Measurements from ENCODE around the gene ALG12. TPM values are rescaled to one million over a fixed set of nuclear protein-coding genes. Genes with fewer than 3 reads are reported as not detected.

The ALG12 gene
- total and polyA plus RNA-seq, 2 of the 4 experiments (the other 2 are of a cell fraction): 7.2 to 10.9 TPM

- DNase-seq (no peak), ATAC-seq (ENCODE audit: low read depth) (no peak)
- Histone ChIP-seq H3K9me1 (ENCODE audit: insufficient read depth, low read length) (0 out of 2 replicates have a peak, but pooled peaks cover 5% of the 10 kb centered on the region), H3K27me3 (ENCODE audit: control insufficient read depth, insufficient read depth, low read length) (no peaks in the 10 kb centered on the region), H4K20me1 (ENCODE audit: insufficient read depth, low read length) (peaks cover 60% of the 10 kb centered on the region), H2AK9ac (replicated peaks; ENCODE audit: low read depth, low read length, poor library complexity) (no peak overlapping the region), H3K79me1 (ENCODE audit: low read depth in 1 of 2, low read length in 2 of 2) (peaks cover 23 to 65% of the 10 kb centered on the region in 2 experiments), H2AK5ac (ENCODE audit: low read depth, low read length) (no peak overlapping the region), H4K91ac (ENCODE audit: insufficient read depth, low read depth, low read length) (no peak overlapping the region), H3K9me3 (ENCODE audit: control insufficient read depth, insufficient read depth, low read length) (peaks cover 27% of the 10 kb centered on the region), H3K14ac (replicated peaks; ENCODE audit: low read depth, low read length) (no peak overlapping the region), H3K9ac (ENCODE audit: low read depth, low read length) (no peak overlapping the region), H3K18ac (ENCODE audit: low read depth, low read length) (no peak overlapping the region), H2BK5ac (ENCODE audit: low read depth, low read length, poor library complexity, severe bottlenecking) (no peak overlapping the region), H3K4me2 (ENCODE audit: low read depth, low read length) (no peak overlapping the region), H2BK20ac (ENCODE audit: low read depth, low read length) (no peak overlapping the region), H3K4me1 (ENCODE audit: control insufficient read depth, insufficient read depth, low read length) (no peaks in the 10 kb centered on the region), H2BK15ac (ENCODE audit: low read depth, low read length) (no peak overlapping the region), H2BK120ac (ENCODE audit: low read depth, low read length) (no peak overlapping the region), H3K56ac (ENCODE audit: extremely low read depth, insufficient read depth, low read length) (no peak overlapping the region), H3K4ac (ENCODE audit: low read depth, low read length) (no peak overlapping the region), H4K5ac (ENCODE audit: low read depth, low read length) (no peak overlapping the region), H4K8ac (ENCODE audit: low read depth in 2 of 2, low read length in 2 of 2) (no peak overlapping the region), H3K36me3 (ENCODE audit: control insufficient read depth, insufficient read depth, low read length) (peaks cover 20% of the 10 kb centered on the region), H3K4me3 (ENCODE audit: insufficient read depth, low read depth, low read length) (no peak overlapping the region), H3K23ac (ENCODE audit: low read depth, low read length) (no peak overlapping the region), H2AFZ (replicated peaks; ENCODE audit: low read length, poor library complexity) (no peak overlapping the region), H3K27ac (ENCODE audit: insufficient read depth, low read length) (no peak overlapping the region)
- POLR2A ChIA-PET (ENCODE audit: unreplicated experiment): no interaction called here
- in situ Hi-C loops (cut with MboI; ENCODE audit: low sequenced_read_pairs) (loop anchor here (10.0 kb wide), 1 partner anchor 45 kb away; the partner anchor contains the start of genes ALG12 and CRELD2), intact Hi-C loops (cut with micrococcal nuclease) (no loop called here), dilution Hi-C loops (cut with HindIII; ENCODE audit: low sequenced_read_pairs, unreplicated experiment) (no loop called here)
- WGBS, 2 experiments (ENCODE audit: extremely low coverage in 2 of 2, insufficient read length in 1 of 2): 100% methylated on average over 1 of the region's 14 CpGs; no CpG with 5 or more reads in 1 of the 2 experiments
- BruUV-seq (replicated peaks): no TSS peak
- CTCF ChIA-PET: interaction anchor here (0.6 kb wide), 1 partner anchor 467 kb away, joined by 3 read pairs; no protein-coding TSS in a partner anchor
- no peak for TF ChIP-seq NFE2L2 (IDR thresholded peaks at IDR 0.05; ENCODE audit: low read depth, low read length)
- no peak for TF ChIP-seq RFX5 (IDR thresholded peaks at IDR 0.05; ENCODE audit: low read depth, low read length)
- TF ChIP-seq CHD1 (IDR thresholded peaks at IDR 0.05; ENCODE audit: low read depth, low read length): no peak
- TF ChIP-seq MXI1 (IDR thresholded peaks at IDR 0.05; ENCODE audit: borderline replicate concordance, low read depth, low read length): no peak
- TF ChIP-seq POLR2A (IDR thresholded peaks at IDR 0.05; ENCODE audit: low read depth, low read length): no peak
- no peak for TF ChIP-seq RAD21 (IDR thresholded peaks at IDR 0.05; ENCODE audit: low read length)
- no peak for TF ChIP-seq SMC3 (IDR thresholded peaks at IDR 0.05; ENCODE audit: low read depth, low read length)
- no peak for TF ChIP-seq ELK1 (IDR thresholded peaks at IDR 0.05; ENCODE audit: borderline replicate concordance, low read depth, low read length)
- TF ChIP-seq FOS (IDR thresholded peaks at IDR 0.05; ENCODE audit: low read depth, low read length): no peak
- no peak for TF ChIP-seq MAFK (IDR thresholded peaks at IDR 0.05; ENCODE audit: low read depth, low read length)
- TF ChIP-seq MAZ (IDR thresholded peaks at IDR 0.05; ENCODE audit: borderline replicate concordance, low read depth, low read length): no peak
- no peak for TF ChIP-seq BHLHE40 (IDR thresholded peaks at IDR 0.05; ENCODE audit: low read depth, low read length)
- TF ChIP-seq, protein P1, sequence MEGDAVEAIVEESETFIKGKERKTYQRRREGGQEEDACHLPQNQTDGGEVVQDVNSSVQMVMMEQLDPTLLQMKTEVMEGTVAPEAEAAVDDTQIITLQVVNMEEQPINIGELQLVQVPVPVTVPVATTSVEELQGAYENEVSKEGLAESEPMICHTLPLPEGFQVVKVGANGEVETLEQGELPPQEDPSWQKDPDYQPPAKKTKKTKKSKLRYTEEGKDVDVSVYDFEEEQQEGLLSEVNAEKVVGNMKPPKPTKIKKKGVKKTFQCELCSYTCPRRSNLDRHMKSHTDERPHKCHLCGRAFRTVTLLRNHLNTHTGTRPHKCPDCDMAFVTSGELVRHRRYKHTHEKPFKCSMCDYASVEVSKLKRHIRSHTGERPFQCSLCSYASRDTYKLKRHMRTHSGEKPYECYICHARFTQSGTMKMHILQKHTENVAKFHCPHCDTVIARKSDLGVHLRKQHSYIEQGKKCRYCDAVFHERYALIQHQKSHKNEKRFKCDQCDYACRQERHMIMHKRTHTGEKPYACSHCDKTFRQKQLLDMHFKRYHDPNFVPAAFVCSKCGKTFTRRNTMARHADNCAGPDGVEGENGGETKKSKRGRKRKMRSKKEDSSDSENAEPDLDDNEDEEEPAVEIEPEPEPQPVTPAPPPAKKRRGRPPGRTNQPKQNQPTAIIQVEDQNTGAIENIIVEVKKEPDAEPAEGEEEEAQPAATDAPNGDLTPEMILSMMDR (conservative IDR thresholded peaks at IDR 0.05; ENCODE audit: low read depth, low read length): no peak
- no peak for TF ChIP-seq RCOR1 (IDR thresholded peaks at IDR 0.05; ENCODE audit: insufficient replicate concordance, low read length)
Measured at GRCh38 chr22:49869845-49870712, 48.2 kb downstream of the ALG12 start.

Measured in IMR-90 (cell line).